H9 (cell line): ENCODE data around the gene INTS3. TPM values are rescaled to one million over a fixed set of nuclear protein-coding genes. Genes with fewer than 3 reads are reported as not detected.

Experiments
- DNase-seq: peaks from one replicate; pipeline ENCODE4 v3.0.0-alpha.2; 2017
- H2AFZ ChIP-seq: one replicate; pipeline ENCODE4 v1.6.1; 2013; ENCODE audit warnings: mild to moderate bottlenecking, low read length, control low read depth, moderate library complexity
- H2AK5ac ChIP-seq: 2 replicates; pipeline ENCODE4 v1.6.1; 2013; ENCODE audit warnings: low read length, control low read depth, mixed read lengths; ENCODE audit not compliant: insufficient read length
- H2BK120ac ChIP-seq: one replicate; pipeline ENCODE4 v1.6.1; 2013; ENCODE audit warnings: low read depth, mild to moderate bottlenecking, low read length, control low read depth, inconsistent platforms; ENCODE audit not compliant: poor library complexity, severe bottlenecking
- H2BK12ac ChIP-seq: 2 replicates; pipeline ENCODE4 v1.6.1; 2013; ENCODE audit warnings: low read length, control low read depth, mixed read lengths, low read depth; ENCODE audit not compliant: insufficient read length
- H2BK15ac ChIP-seq: 2 replicates; pipeline ENCODE4 v1.6.1; 2013; ENCODE audit warnings: low read depth, low read length, control low read depth
- H2BK20ac ChIP-seq: one replicate; pipeline ENCODE4 v1.6.1; 2013; ENCODE audit warnings: low read depth, mild to moderate bottlenecking, low read length, control low read depth, inconsistent platforms; ENCODE audit not compliant: poor library complexity, severe bottlenecking
- H2BK5ac ChIP-seq: 2 replicates; pipeline ENCODE4 v1.6.1; 2013; ENCODE audit warnings: low read length, control low read depth, mixed read lengths; ENCODE audit not compliant: insufficient read length
- H3K14ac ChIP-seq: 2 replicates; pipeline ENCODE4 v1.6.1; 2013; ENCODE audit warnings: low read length, control low read depth; ENCODE audit not compliant: insufficient read depth
- H3K18ac ChIP-seq: 2 replicates; pipeline ENCODE4 v1.6.1; 2013; ENCODE audit warnings: low read depth, mild to moderate bottlenecking, mixed read lengths, low read length, control low read depth; ENCODE audit not compliant: insufficient read length
- H3K23ac ChIP-seq: 2 replicates; pipeline ENCODE4 v1.6.1; 2013; ENCODE audit warnings: low read length, control low read depth, mixed read lengths, low read depth; ENCODE audit not compliant: insufficient read length
- H3K23me2 ChIP-seq: 2 replicates; pipeline ENCODE4 v1.6.1; 2013; ENCODE audit warnings: low read depth, mild to moderate bottlenecking, mixed read lengths, low read length, control low read depth; ENCODE audit not compliant: insufficient read length, poor library complexity, severe bottlenecking
- H3K27ac ChIP-seq: 2 replicates; pipeline ENCODE4 v1.5.1; 2013; ENCODE audit warnings: low read length, control low read depth, mixed read lengths, low read depth; ENCODE audit not compliant: insufficient read length
- H3K27me3 ChIP-seq: 2 replicates; pipeline ENCODE4 v1.6.1; 2013; ENCODE audit warnings: low read length, control low read depth, inconsistent platforms; ENCODE audit not compliant: insufficient read depth
- H3K4ac ChIP-seq: 2 replicates; pipeline ENCODE4 v1.6.1; 2013; ENCODE audit warnings: low read depth, mild to moderate bottlenecking, control low read depth, inconsistent platforms, low read length, moderate library complexity
- H3K4me1 ChIP-seq: 2 replicates; pipeline ENCODE4 v1.6.1; 2013; ENCODE audit warnings: low read length, control low read depth, inconsistent platforms; ENCODE audit not compliant: insufficient read depth
- H3K4me2 ChIP-seq: 2 replicates; pipeline ENCODE4 v1.6.1; 2013; ENCODE audit warnings: low read length, control low read depth, mixed read lengths; ENCODE audit not compliant: insufficient read length, insufficient read depth
- H3K56ac ChIP-seq: 2 replicates; pipeline ENCODE4 v1.6.1; 2013; ENCODE audit warnings: low read depth, mild to moderate bottlenecking, mixed read lengths, low read length, control low read depth; ENCODE audit not compliant: insufficient read length
- H3K79me1 ChIP-seq: 2 replicates; pipeline ENCODE4 v1.6.1; 2013; ENCODE audit warnings: low read depth, mild to moderate bottlenecking, moderate library complexity, low read length, control low read depth, inconsistent platforms; ENCODE audit not compliant: insufficient read depth, poor library complexity, severe bottlenecking
- H3K79me2 ChIP-seq: 2 replicates; pipeline ENCODE4 v1.6.1; 2013; ENCODE audit warnings: low read length, control low read depth, inconsistent platforms; ENCODE audit not compliant: insufficient read depth
- H3K9ac ChIP-seq: 2 replicates; pipeline ENCODE4 v1.6.1; 2013; ENCODE audit warnings: low read length, control low read depth, mixed read lengths; ENCODE audit not compliant: insufficient read length; ENCODE audit errors: extremely low read depth
- H3K9me3 ChIP-seq: one replicate; pipeline ENCODE4 v1.6.1; 2013; ENCODE audit warnings: low read depth, low read length, inconsistent platforms; ENCODE audit not compliant: control insufficient read depth
- H3T11ph ChIP-seq: one replicate; pipeline ENCODE4 v1.6.1; 2013; ENCODE audit warnings: mild to moderate bottlenecking, low read length, control low read depth, inconsistent platforms
- H4K20me1 ChIP-seq: one replicate; pipeline ENCODE4 v1.6.1; 2013; ENCODE audit not compliant: control insufficient read depth, insufficient read length, insufficient read depth
- H4K5ac ChIP-seq: 2 replicates; pipeline ENCODE4 v1.6.1; 2013; ENCODE audit warnings: low read depth, mild to moderate bottlenecking, mixed read lengths, low read length, control low read depth; ENCODE audit not compliant: insufficient read length
- H4K8ac ChIP-seq: replicated peaks from 2 replicates; pipeline ENCODE4 v1.6.1; 2013; ENCODE audit warnings: low read length, control low read depth, mixed read lengths, low read depth; ENCODE audit not compliant: insufficient read length
- H4K91ac ChIP-seq: 2 replicates; pipeline ENCODE4 v1.6.1; 2013; ENCODE audit warnings: low read depth, mild to moderate bottlenecking, moderate library complexity, mixed read lengths, low read length, control low read depth; ENCODE audit not compliant: insufficient read length
- H3K27ac Mint-ChIP-seq, 3 experiments: 2 replicates in 2 of 3; 3 replicates in 1 of 3; pipeline ENCODE4 v1.8.0; 2020 to 2021; ENCODE audit warnings: mixed read lengths in 3 of 3, mild to moderate bottlenecking in 1 of 3, moderate library complexity in 1 of 3
- H3K27me3 Mint-ChIP-seq: 2 replicates; pipeline ENCODE4 v1.8.0; 2021; ENCODE audit warnings: low read depth, mild to moderate bottlenecking, moderate library complexity, mixed read lengths
- H3K36me3 Mint-ChIP-seq, 3 experiments: 2 replicates in 2 of 3; 3 replicates in 1 of 3; pipeline ENCODE4 v1.8.0; 2020 to 2021; ENCODE audit warnings: low read depth in 3 of 3, mixed read lengths in 3 of 3; ENCODE audit not compliant: insufficient read depth in 1 of 3
- H3K4me1 Mint-ChIP-seq, 2 experiments: 2 replicates each; pipeline ENCODE4 v1.8.0; 2020; ENCODE audit warnings: mixed read lengths in 2 of 2
- H3K4me3 Mint-ChIP-seq, 2 experiments: 2 replicates in 1 of 2; 3 replicates in 1 of 2; pipeline ENCODE4 v1.8.0; 2020 to 2021; ENCODE audit warnings: mild to moderate bottlenecking in 2 of 2, mixed read lengths in 2 of 2, moderate library complexity in 1 of 2
- H3K9me3 Mint-ChIP-seq, 2 experiments: 2 replicates in 1 of 2; 3 replicates in 1 of 2; pipeline ENCODE4 v1.8.0; 2020; ENCODE audit warnings: mild to moderate bottlenecking in 2 of 2, mixed read lengths in 2 of 2, moderate library complexity in 1 of 2
- CTCF ChIP-seq: fragments of 200-600 bp; sonication (generic); conservative IDR thresholded peaks from 3 replicates; pipeline ENCODE4 v1.8.0; 2021; ENCODE audit warnings: antibody characterized with exemption, mild to moderate bottlenecking
- WGBS: extraction: QIAGEN DNeasy Blood & Tissue Kit; methylation state at CpG from one replicate; pipeline ENCODE4 v1.1.7; 2013; ENCODE audit warnings: missing lambda C conversion rate, low lambda C conversion rate, mixed read lengths; ENCODE audit not compliant: insufficient read length; ENCODE audit errors: extremely low coverage; 5-methylcytosine and 5-hydroxymethylcytosine counted together
- total RNA-seq: library from RNA; stranded (reverse); gene quantifications from 2 replicates; pipeline ENCODE4 v1.2.1, GENCODE V29; 2021

Gene INTS3
- total RNA-seq, 1 experiment from 2014 or later = 67.1 TPM

GRCh38 chr1:153749408-153750005 is 21.7 kb downstream of the INTS3 start:
- H4K8ac ChIP-seq = no peak overlapping the region
- H4K91ac ChIP-seq = no peak overlapping the region
- H4K5ac ChIP-seq = no peak overlapping the region
- no peak overlapping the region for H3K23ac ChIP-seq
- peak; percentile 96 for TF ChIP-seq CTCF
- no peak overlapping the region for H3K27ac Mint-ChIP-seq
- H3K79me1 ChIP-seq = peaks cover 3% of the 10 kb centered on the region
- no peak overlapping the region for H3K56ac ChIP-seq
- peak; percentile 83 for DNase-seq
- no peak overlapping the region for H2BK20ac ChIP-seq
- no peak overlapping the region for H2BK5ac ChIP-seq
- H3K18ac ChIP-seq = no peak overlapping the region
- H3K36me3 Mint-ChIP-seq = peaks cover 46 to 87% (median 63%) of the 10 kb centered on the region in 3 experiments; a peak in 6 of 7 replicates
- no peak overlapping the region for H3K4ac ChIP-seq
- H2BK12ac ChIP-seq = no peak overlapping the region
- H3K4me1 ChIP-seq = peaks cover 19% of the 10 kb centered on the region
- H3K4me2 ChIP-seq = no peak overlapping the region
- H3K4me3 Mint-ChIP-seq = no peak overlapping the region
- H3T11ph ChIP-seq = no peak overlapping the region
- no peaks in the 10 kb centered on the region for H3K27me3 ChIP-seq
- H3K9ac ChIP-seq = no peak overlapping the region
- no CpG with 5 or more reads among the region's 6 CpGs for WGBS
- H3K79me2 ChIP-seq = no peaks in the 10 kb centered on the region
- peaks cover 38 to 44% of the 10 kb centered on the region in 2 experiments for H3K4me1 Mint-ChIP-seq
- no peak overlapping the region for H3K27ac ChIP-seq
- H2AFZ ChIP-seq = no peak overlapping the region
- no peak overlapping the region for H2BK15ac ChIP-seq
- no peak overlapping the region for H2BK120ac ChIP-seq
- H3K23me2 ChIP-seq = peaks cover 3% of the 10 kb centered on the region
- no peaks in the 10 kb centered on the region for H4K20me1 ChIP-seq
- no peak overlapping the region for H3K14ac ChIP-seq
- H3K27me3 Mint-ChIP-seq = no peaks in the 10 kb centered on the region; the same call in 1 of the 2 replicates
- no peak overlapping the region for H2AK5ac ChIP-seq
- H3K9me3 ChIP-seq = no peaks in the 10 kb centered on the region
- H3K9me3 Mint-ChIP-seq = no peaks in the 10 kb centered on the region
